Adrenal gland (tissue), 12 donors: ENCODE results near the gene ASF1A. TPM values are rescaled to one million over a fixed set of nuclear protein-coding genes. Genes with fewer than 3 reads are reported as not detected.

ENCODE experiments used
- DNase-seq, 7 donors: peaks; one replicate each; pipeline ENCODE4 v3.0.0-alpha.2; 2019 to 2020
- H3K27ac ChIP-seq, 5 donors: fragments of 200-600 bp; sonication (generic) in 4 of 5; 1 replicate in 3 of 5; 2 replicates in 2 of 5; pipeline versions ENCODE4 v1.5.1 to v1.8.0; 2016 to 2020; ENCODE audit warnings: mild to moderate bottlenecking in 1 of 5
- H3K27me3 ChIP-seq: fragments of 200-600 bp; 2 replicates; pipeline ENCODE4 v1.8.0; 2021
- H3K36me3 ChIP-seq, 2 donors: fragments of 200-600 bp; replicated peaks in 1 of 2; 1 replicate in 1 of 2; 2 replicates in 1 of 2; pipeline versions ENCODE4 v1.5.1 to v1.8.0; 2018 to 2022
- H3K4me1 ChIP-seq, 2 donors: fragments of 200-600 bp; replicated peaks in 1 of 2; 1 replicate in 1 of 2; 2 replicates in 1 of 2; pipeline versions ENCODE4 v1.5.1 to v1.8.0; 2018 to 2021
- H3K4me3 ChIP-seq, 4 donors: fragments of 200-600 bp; sonication (generic) in 3 of 4; one replicate each; pipeline ENCODE4 v1.5.1; 2016 to 2018
- H3K9me3 ChIP-seq, 3 donors: fragments of 200-600 bp; sonication (generic) in 1 of 3; replicated peaks in 1 of 3; 1 replicate in 2 of 3; 2 replicates in 1 of 3; pipeline versions ENCODE4 v1.5.1 to v1.8.0; 2016 to 2021
- POLR2A ChIP-seq, 2 donors: fragments of 450-650 bp; IDR thresholded peaks; one replicate each; pipeline ENCODE4 v1.6.1; 2017; ENCODE audit warnings: antibody characterized with exemption in 2 of 2, mild to moderate bottlenecking in 2 of 2, moderate library complexity in 1 of 2
- WGBS, 4 donors: extraction: QIAGEN DNeasy Blood & Tissue Kit in 2 of 4; methylation state at CpG; one replicate each; pipeline versions ENCODE4 v1.1.5 to v1.1.7; 2013 to 2017; 5-methylcytosine and 5-hydroxymethylcytosine counted together
- intact Hi-C, 2 donors: fragments of 100-400 bp; cut with DNase I; formaldehyde crosslinking; loops; one replicate each; pipeline versions ENCODE4 v1.14.1 to v1.15.0; 2022 to 2023
- polyA plus RNA-seq, 3 donors: library from polyadenylated mRNA; stranded (reverse); fragments of 200-250 nt in 2 of 3; fragments of 350-450 nt in 1 of 3; fragmentation: Illumina TruSeq in 1 of 3; extraction: RNeasy Lipid Tissue Mini Kit (QIAGEN cat#74804) in 1 of 3; gene quantifications; one replicate each; pipeline ENCODE4 v1.2.3, GENCODE V29; 2013 to 2014
- total RNA-seq, 9 donors: library from RNA; depleted of rRNA in 4 of 9; stranded (reverse); fragments of >200 nt in 4 of 9; fragments of 120-200 nt in 1 of 9; fragmentation: NEBNext Ultra II Directional in 1 of 9; extraction: Animal tissue kit (Norgen Biotek cat#: 25700) in 1 of 9; gene quantifications; one replicate each; pipeline versions ENCODE4 v1.1.0 to v1.2.4, GENCODE V29; 2013 to 2023
- TF ChIP-seq, protein P1 (sequence below), 6 experiments: fragments of 450-650 bp in 4 of 6; fragments of 200-600 bp in 2 of 6; sonication (generic) in 1 of 6; IDR thresholded peaks; 1 replicate in 5 of 6; 2 replicates in 1 of 6; pipeline versions ENCODE4 v1.5.1 to v1.8.0; 2016 to 2021; ENCODE audit warnings: antibody characterized with exemption in 6 of 6, mild to moderate bottlenecking in 2 of 6, moderate library complexity in 1 of 6
- donor health status: healthy with polysubstance abuse.
- donor health status: Bipolar disorder and iron deficiency.
- donor health status: DM: yes; HTN: yes; CAD: no.
- donor health status: DM: no; HTN: no; CAD: no.
- donor health status: DM: no; HTN: no; CAD: no.
- donor health status: DM: yes; HTN: yes; CAD: no.

Gene ASF1A
- total and polyA plus RNA-seq, 12 donors: 8.7 to 107 (median 21.5) TPM

DNA sequence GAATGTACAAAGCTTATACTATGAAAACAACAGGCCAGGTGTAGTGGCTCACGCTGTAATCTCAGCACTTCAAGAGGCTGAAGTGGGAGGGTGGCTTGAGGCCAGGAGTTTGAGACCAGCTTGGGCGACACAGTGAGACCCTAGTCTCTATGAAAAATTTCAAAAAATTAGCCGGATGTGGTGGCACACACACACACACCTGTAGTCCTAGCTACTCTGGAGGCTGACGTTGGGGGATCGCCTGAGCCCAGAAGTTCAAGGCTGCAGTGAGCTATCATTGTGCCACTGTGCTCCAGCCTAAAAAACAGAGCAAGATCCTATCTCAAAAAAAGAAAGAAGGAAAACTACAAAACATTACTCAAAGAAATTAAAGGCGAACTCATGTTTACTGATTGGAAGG lies 7.3 kb upstream of the ASF1A start:
- H3K4me3 ChIP-seq: no peak overlapping the region
- peak overlapping the region in 2 of 5 donors; percentile 0 to 18 for H3K27ac ChIP-seq
- no peaks in the 10 kb centered on the region for H3K9me3 ChIP-seq
- H3K27me3 ChIP-seq: no peaks in the 10 kb centered on the region
- H3K36me3 ChIP-seq: no peaks in the 10 kb centered on the region
- WGBS, 4 donors: 63 to 67% (median 63%) methylated on average over 6 of the region's 6 CpGs
- peaks cover 0 to 12% of the 10 kb centered on the region in 2 donors for H3K4me1 ChIP-seq
- TF ChIP-seq, protein P1, sequence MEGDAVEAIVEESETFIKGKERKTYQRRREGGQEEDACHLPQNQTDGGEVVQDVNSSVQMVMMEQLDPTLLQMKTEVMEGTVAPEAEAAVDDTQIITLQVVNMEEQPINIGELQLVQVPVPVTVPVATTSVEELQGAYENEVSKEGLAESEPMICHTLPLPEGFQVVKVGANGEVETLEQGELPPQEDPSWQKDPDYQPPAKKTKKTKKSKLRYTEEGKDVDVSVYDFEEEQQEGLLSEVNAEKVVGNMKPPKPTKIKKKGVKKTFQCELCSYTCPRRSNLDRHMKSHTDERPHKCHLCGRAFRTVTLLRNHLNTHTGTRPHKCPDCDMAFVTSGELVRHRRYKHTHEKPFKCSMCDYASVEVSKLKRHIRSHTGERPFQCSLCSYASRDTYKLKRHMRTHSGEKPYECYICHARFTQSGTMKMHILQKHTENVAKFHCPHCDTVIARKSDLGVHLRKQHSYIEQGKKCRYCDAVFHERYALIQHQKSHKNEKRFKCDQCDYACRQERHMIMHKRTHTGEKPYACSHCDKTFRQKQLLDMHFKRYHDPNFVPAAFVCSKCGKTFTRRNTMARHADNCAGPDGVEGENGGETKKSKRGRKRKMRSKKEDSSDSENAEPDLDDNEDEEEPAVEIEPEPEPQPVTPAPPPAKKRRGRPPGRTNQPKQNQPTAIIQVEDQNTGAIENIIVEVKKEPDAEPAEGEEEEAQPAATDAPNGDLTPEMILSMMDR (IDR thresholded peaks at IDR 0.05): no peak
- no peak for TF ChIP-seq POLR2A (IDR thresholded peaks at IDR 0.05)
- intact Hi-C loops: no loop called here
- DNase-seq: peak in 5 of 7 donors; percentile 33 to 52 (median 38)

DNA sequence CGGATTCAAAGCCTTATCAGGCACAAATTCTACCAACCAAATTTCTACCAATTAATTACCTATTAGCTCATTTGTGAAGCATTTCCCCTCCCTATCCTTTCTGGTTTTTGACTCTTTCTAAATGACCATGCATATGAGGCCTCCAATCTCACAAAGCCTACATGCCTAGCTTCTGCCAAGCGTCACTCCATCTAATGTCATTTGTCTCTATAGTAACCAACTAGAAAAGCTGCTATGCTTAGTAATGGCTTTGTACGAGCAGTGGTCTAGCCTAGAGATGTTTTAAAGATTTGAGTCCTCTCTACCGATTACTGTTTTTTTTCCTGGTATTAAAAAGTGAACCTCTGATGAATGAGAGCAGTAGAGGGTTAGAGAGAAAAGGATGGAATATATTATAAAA lies 4.8 kb upstream of the ASF1A start:
- DNase-seq: no peak
- Histone ChIP-seq H3K27me3 (no peaks in the 10 kb centered on the region), H3K4me1 (peaks cover 6 to 22% of the 10 kb centered on the region in 2 donors), H3K9me3 (no peaks in the 10 kb centered on the region), H3K36me3 (no peaks in the 10 kb centered on the region), H3K27ac (no peak overlapping the region), H3K4me3 (no peak overlapping the region)
- TF ChIP-seq, protein P1 (IDR thresholded peaks at IDR 0.05): no peak
- no peak for TF ChIP-seq POLR2A (IDR thresholded peaks at IDR 0.05)
- WGBS, 4 donors: 90 to 99% (median 93%) methylated on average over 4 of the region's 4 CpGs
- intact Hi-C loops: no loop called here

DNA sequence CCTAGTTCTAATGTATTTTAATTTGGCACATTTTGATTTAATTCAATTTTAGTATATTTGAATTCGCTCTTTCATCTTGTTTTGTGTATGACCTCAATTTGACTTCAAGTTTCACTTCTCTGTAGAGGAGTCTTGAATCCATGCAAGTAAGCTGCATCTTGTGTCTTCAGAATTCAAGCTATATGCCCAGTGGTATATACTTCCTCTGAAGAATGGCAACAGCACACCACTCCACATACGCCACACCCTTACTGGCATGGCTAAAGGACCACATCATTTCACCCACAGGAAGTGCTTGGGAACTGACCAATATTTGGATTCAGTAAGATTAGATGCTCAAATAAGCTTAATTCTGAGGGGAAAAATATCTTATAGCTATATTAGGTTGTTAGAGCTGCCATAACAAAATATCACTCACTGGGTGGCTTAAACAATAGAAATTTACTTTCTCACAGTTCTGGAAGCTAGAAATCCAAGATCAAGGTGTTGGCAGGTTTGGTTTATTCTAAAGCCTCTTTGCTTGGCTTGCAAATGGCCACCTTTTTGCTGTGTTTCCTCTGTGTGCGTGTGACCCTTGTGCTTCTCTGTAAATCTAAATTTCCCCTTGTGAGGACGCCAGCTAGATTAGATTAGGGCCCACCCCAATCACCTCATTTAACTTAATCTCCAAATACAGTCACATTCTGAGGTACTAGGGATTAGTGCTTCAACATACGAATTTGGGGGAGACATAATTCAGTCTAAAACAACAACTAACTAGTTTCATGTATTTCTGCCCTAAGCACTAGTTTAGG lies 2.8 kb upstream of the ASF1A start:
- H3K9me3 ChIP-seq: no peaks in the 10 kb centered on the region
- intact Hi-C loops: no loop called here
- no peak for TF ChIP-seq POLR2A (IDR thresholded peaks at IDR 0.05)
- TF ChIP-seq, protein P1 (IDR thresholded peaks at IDR 0.05): no peak
- 87 to 93% (median 90%) methylated on average over 5 of the region's 5 CpGs for WGBS, 4 donors
- no peaks in the 10 kb centered on the region for H3K27me3 ChIP-seq
- H3K4me1 ChIP-seq: peaks cover 11 to 33% of the 10 kb centered on the region in 2 donors
- peak overlapping the region in 1 of 5 donors; percentile 95 for H3K27ac ChIP-seq
- H3K36me3 ChIP-seq: no peaks in the 10 kb centered on the region
- DNase-seq: no peak
- H3K4me3 ChIP-seq: no peak overlapping the region

DNA sequence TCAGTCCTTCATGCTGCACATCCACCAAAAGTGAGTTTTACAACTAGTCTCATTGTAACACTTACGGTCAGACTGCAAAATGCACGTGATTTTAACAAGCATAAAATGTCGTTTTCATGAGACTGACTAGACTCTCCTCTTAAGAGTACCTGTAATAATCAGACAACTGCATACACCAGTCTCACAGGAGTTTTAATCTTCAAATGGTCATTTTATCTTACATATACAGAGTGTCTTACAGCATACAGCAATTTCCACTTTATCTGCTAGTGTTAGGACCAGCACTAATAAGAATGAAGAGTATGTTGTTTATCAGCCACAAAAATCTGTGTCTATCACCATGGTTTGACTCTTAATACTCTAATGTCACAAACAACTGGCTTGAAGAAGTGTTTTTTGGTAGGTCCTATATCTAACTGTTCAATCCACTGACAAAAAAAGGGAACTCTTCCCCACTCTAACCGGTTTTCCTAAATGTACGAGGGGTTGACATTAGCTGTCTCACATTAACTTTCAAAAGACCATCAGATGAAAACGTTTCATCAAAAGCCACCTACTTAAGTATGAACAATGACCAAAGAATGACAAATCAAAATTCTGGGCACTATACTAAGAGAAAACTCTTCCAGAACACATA lies 1.5 kb upstream of the ASF1A start:
- no peak for DNase-seq
- no peak for TF ChIP-seq POLR2A (IDR thresholded peaks at IDR 0.05)
- TF ChIP-seq, protein P1 (IDR thresholded peaks at IDR 0.05): no peak
- H3K27ac ChIP-seq: peak overlapping the region; percentile 65 to 95 (median 92)
- no peaks in the 10 kb centered on the region for H3K27me3 ChIP-seq
- H3K36me3 ChIP-seq: no peaks in the 10 kb centered on the region
- peaks cover 11 to 41% of the 10 kb centered on the region in 2 donors for H3K4me1 ChIP-seq
- 23 to 29% (median 24%) methylated on average over 6 of the region's 6 CpGs for WGBS, 4 donors
- H3K9me3 ChIP-seq: no peaks in the 10 kb centered on the region
- intact Hi-C loops: no loop called here
- H3K4me3 ChIP-seq: peak overlapping the region in 2 of 4 donors; percentile 57 to 94
